Keratinocyte (primary cell): ENCODE data around the gene SLIT3.

Experiments used
- CTCF ChIP-seq, 3 experiments: IDR thresholded peaks in 1 of 3; conservative IDR thresholded peaks in 1 of 3; optimal IDR thresholded peaks in 1 of 3; 2 replicates in 2 of 3; 3 replicates in 1 of 3; pipeline versions ENCODE3 to v1.5.1; 2011; ENCODE audit warnings: low read length in 3 of 3, mild to moderate bottlenecking in 3 of 3, moderate library complexity in 2 of 3, control low read depth in 1 of 3, inconsistent platforms in 1 of 3; ENCODE audit not compliant: insufficient read depth in 2 of 3; ENCODE audit errors: extremely low read depth in 1 of 3
- EZH2 ChIP-seq: IDR thresholded peaks from one replicate; pipeline ENCODE4 v1.6.1; 2012; ENCODE audit warnings: inconsistent platforms, mild to moderate bottlenecking, low read length, moderate library complexity

GRCh38 chr5:169350016-169350415, 49.1 kb upstream of the SLIT3 start:
- no peak for TF ChIP-seq CTCF (optimal IDR thresholded peaks at IDR 0.05 in 1 of 3, IDR thresholded peaks at IDR 0.05 in 1 of 3, conservative IDR thresholded peaks at IDR 0.05 in 1 of 3; ENCODE audit: extremely low read depth in 1 of 3, insufficient read depth in 2 of 3, low read length in 3 of 3)
- TF ChIP-seq EZH2: no peak
